IMR-90 (cell line): ENCODE results near the gene TFE3. TPM values are rescaled to one million over a fixed set of nuclear protein-coding genes. Genes with fewer than 3 reads are reported as not detected.

Experiments used
- ATAC-seq: fragments of 200-7000 bp; cut with Tn5 transposase; 2 replicates; pipeline ENCODE4 v1.9.1; 2020; ENCODE audit warnings: low read depth, mild to moderate bottlenecking, moderate library complexity
- BruUV-seq: library from RNA; stranded (reverse); fragments of 400-500 nt; replicated peaks from 2 replicates; lab custom pipeline; 2021; lab: Mats Ljungman, UMichigan
- CTCF ChIA-PET: fragments of 300-600 bp; formaldehyde crosslinking; extraction: SDS; loops from one replicate; lab custom pipeline; 2021; ENCODE audit warnings: antibody characterized with exemption; lab: Yijun Ruan, JAX
- POLR2A ChIA-PET: fragments of 300-600 bp; sonication (Branson Sonifier 250); formaldehyde crosslinking; loops from one replicate; lab custom pipeline; 2022; ENCODE audit warnings: antibody characterized with exemption; ENCODE audit not compliant: unreplicated experiment; lab: Charles Lee
- DNase-seq: peaks from one replicate; pipeline ENCODE4 v3.0.0; 2013
- H2AFZ ChIP-seq: replicated peaks from 2 replicates; pipeline ENCODE3; 2013; ENCODE audit warnings: low read length, mild to moderate bottlenecking; ENCODE audit not compliant: poor library complexity
- H2AK5ac ChIP-seq: 2 replicates; pipeline ENCODE4 v1.6.1; 2013; ENCODE audit warnings: low read depth, low read length, inconsistent platforms
- H2AK9ac ChIP-seq: replicated peaks from 2 replicates; pipeline ENCODE3; 2013; ENCODE audit warnings: mild to moderate bottlenecking, low read depth, low read length, moderate library complexity; ENCODE audit not compliant: poor library complexity
- H2BK120ac ChIP-seq: 2 replicates; pipeline ENCODE4 v1.6.1; 2013; ENCODE audit warnings: low read depth, low read length, inconsistent platforms
- H2BK15ac ChIP-seq: 3 replicates; pipeline ENCODE4 v1.6.1; 2013; ENCODE audit warnings: low read depth, low read length, inconsistent platforms
- H2BK20ac ChIP-seq: 2 replicates; pipeline ENCODE4 v1.6.1; 2013; ENCODE audit warnings: low read depth, mild to moderate bottlenecking, inconsistent platforms, low read length, moderate library complexity
- H2BK5ac ChIP-seq: 2 replicates; pipeline ENCODE4 v1.6.1; 2013; ENCODE audit warnings: mild to moderate bottlenecking, low read depth, low read length, inconsistent platforms; ENCODE audit not compliant: poor library complexity, severe bottlenecking
- H3K14ac ChIP-seq: replicated peaks from 2 replicates; pipeline ENCODE4 v1.6.1; 2013; ENCODE audit warnings: low read depth, low read length, inconsistent platforms
- H3K18ac ChIP-seq: 2 replicates; pipeline ENCODE4 v1.6.1; 2013; ENCODE audit warnings: low read depth, low read length, control low read depth
- H3K23ac ChIP-seq: 2 replicates; pipeline ENCODE4 v1.6.1; 2013; ENCODE audit warnings: low read depth, low read length, inconsistent platforms
- H3K27ac ChIP-seq: 2 replicates; pipeline ENCODE4 v1.5.1; 2013; ENCODE audit warnings: mild to moderate bottlenecking, control low read depth, low read length; ENCODE audit not compliant: insufficient read depth
- H3K27me3 ChIP-seq: 2 replicates; pipeline ENCODE4 v1.6.1; 2013; ENCODE audit warnings: low read length; ENCODE audit not compliant: control insufficient read depth, insufficient read depth
- H3K36me3 ChIP-seq: 2 replicates; pipeline ENCODE4 v1.6.1; 2013; ENCODE audit warnings: low read length, mixed read lengths; ENCODE audit not compliant: control insufficient read depth, insufficient read depth
- H3K4ac ChIP-seq: 2 replicates; pipeline ENCODE4 v1.6.1; 2013; ENCODE audit warnings: low read depth, low read length, inconsistent platforms
- H3K4me1 ChIP-seq: 2 replicates; pipeline ENCODE4 v1.6.1; 2013; ENCODE audit warnings: low read length, mixed read lengths; ENCODE audit not compliant: control insufficient read depth, insufficient read depth
- H3K4me2 ChIP-seq: 2 replicates; pipeline ENCODE4 v1.6.1; 2013; ENCODE audit warnings: low read depth, mild to moderate bottlenecking, control low read depth, low read length, moderate library complexity
- H3K4me3 ChIP-seq: 2 replicates; pipeline ENCODE4 v1.5.1; 2013; ENCODE audit warnings: low read depth, mild to moderate bottlenecking, control low read depth, low read length, moderate library complexity; ENCODE audit not compliant: insufficient read depth
- H3K56ac ChIP-seq: 2 replicates; pipeline ENCODE4 v1.6.1; 2013; ENCODE audit warnings: low read length, inconsistent platforms; ENCODE audit not compliant: insufficient read depth; ENCODE audit errors: extremely low read depth
- H3K79me1 ChIP-seq, 2 experiments: 2 replicates each; pipeline ENCODE4 v1.6.1; 2013; ENCODE audit warnings: low read length in 2 of 2, inconsistent platforms in 1 of 2, low read depth in 1 of 2
- H3K9ac ChIP-seq: 2 replicates; pipeline ENCODE4 v1.6.1; 2013; ENCODE audit warnings: low read depth, low read length, control low read depth
- H3K9me1 ChIP-seq: 2 replicates; pipeline ENCODE4 v1.6.1; 2013; ENCODE audit warnings: low read length, inconsistent platforms; ENCODE audit not compliant: insufficient read depth
- H3K9me3 ChIP-seq: 2 replicates; pipeline ENCODE4 v1.6.1; 2013; ENCODE audit warnings: low read length; ENCODE audit not compliant: control insufficient read depth, insufficient read depth
- H4K20me1 ChIP-seq: 2 replicates; pipeline ENCODE4 v1.6.1; 2013; ENCODE audit warnings: low read length, inconsistent platforms; ENCODE audit not compliant: insufficient read depth
- H4K5ac ChIP-seq: 2 replicates; pipeline ENCODE4 v1.6.1; 2013; ENCODE audit warnings: mild to moderate bottlenecking, low read depth, low read length, control low read depth
- H4K8ac ChIP-seq, 2 experiments: 2 replicates each; pipeline ENCODE4 v1.6.1; 2013; ENCODE audit warnings: low read depth in 2 of 2, low read length in 2 of 2, control low read depth in 1 of 2, inconsistent platforms in 1 of 2
- H4K91ac ChIP-seq: 2 replicates; pipeline ENCODE4 v1.6.1; 2013; ENCODE audit warnings: low read depth, low read length, inconsistent platforms; ENCODE audit not compliant: insufficient read depth
- CEBPB ChIP-seq: IDR thresholded peaks from 2 replicates; pipeline ENCODE4 v1.6.1; 2012; ENCODE audit warnings: low read depth, low read length, improper control_type of control experiment
- CHD1 ChIP-seq: IDR thresholded peaks from 2 replicates; pipeline ENCODE4 v1.6.1; 2012; ENCODE audit warnings: low read depth, low read length, improper control_type of control experiment
- CTCF ChIP-seq: conservative IDR thresholded peaks from 2 replicates; pipeline ENCODE4 v1.5.1; 2012; ENCODE audit warnings: mild to moderate bottlenecking, low read depth, low read length, improper control_type of control experiment
- FOS ChIP-seq: fragments of 150-350 bp; IDR thresholded peaks from 2 replicates; pipeline ENCODE4 v1.6.1; 2016; ENCODE audit warnings: low read depth, low read length
- MAFK ChIP-seq: IDR thresholded peaks from 2 replicates; pipeline ENCODE4 v1.6.1; 2012; ENCODE audit warnings: low read depth, low read length, improper control_type of control experiment
- SMC3 ChIP-seq: fragments of 150-350 bp; IDR thresholded peaks from 2 replicates; pipeline ENCODE4 v1.6.1; 2016; ENCODE audit warnings: low read depth, mild to moderate bottlenecking, antibody characterized with exemption, low read length, moderate library complexity
- WGBS, 2 experiments: methylation state at CpG; one replicate each; pipeline versions ENCODE4 v1.1.5 to v1.1.7; 2013; ENCODE audit warnings: missing lambda C conversion rate in 2 of 2; ENCODE audit not compliant: insufficient read length in 1 of 2; ENCODE audit errors: extremely low coverage in 2 of 2; 5-methylcytosine and 5-hydroxymethylcytosine counted together
- dilution Hi-C: fragments of 300-500 bp; cut with HindIII; formaldehyde crosslinking; loops from one replicate; pipeline ENCODE4 v1.14.3; 2018; ENCODE audit warnings: low sequenced_read_pairs; ENCODE audit not compliant: unreplicated experiment
- in situ Hi-C: fragments of 300-500 bp; cut with MboI; formaldehyde crosslinking; loops from 3 replicates; pipeline ENCODE4 v1.14.3; 2019; ENCODE audit warnings: low sequenced_read_pairs, inconsistent platforms, mixed read lengths
- intact Hi-C: fragments of 100-400 bp; cut with micrococcal nuclease; formaldehyde crosslinking; loops from 2 replicates; pipeline ENCODE4 v1.10.0; 2022
- polyA plus RNA-seq, 3 experiments: library from polyadenylated mRNA; depleted of rRNA; stranded (reverse); fragments of >200 nt; gene quantifications; 2 replicates each; pipeline ENCODE4 v1.2.3, GENCODE V29; 2012; ENCODE audit warnings: low replicate concordance in 1 of 3
- total RNA-seq: library from RNA; depleted of rRNA; stranded (reverse); fragments of >200 nt; gene quantifications from 2 replicates; pipeline ENCODE4 v1.2.3, GENCODE V29; 2012

The TFE3 gene
- total and polyA plus RNA-seq, 2 of the 4 experiments (the other 2 are of a cell fraction) = 24.4 to 40.5 TPM

- TF ChIP-seq SMC3 = no peak
- TF ChIP-seq CEBPB = peak; percentile 78
- no peak for TF ChIP-seq FOS
These were observed 40.8 kb downstream of the TFE3 start, which contains the start of gene GRIPAP1 (continued) for GRCh38 chrX:49002091-49002935.

GRCh38 chrX:49001521-49002090 is 41.6 kb downstream of the TFE3 start:
- Histone ChIP-seq H2AK5ac (peak overlapping the region; percentile 53), H3K56ac (peak overlapping the region; percentile 69), H2AFZ (peak overlapping the region; percentile 94), H4K91ac (peak overlapping the region; percentile 63; the same call in 1 of the 2 replicates), H3K27ac (peak overlapping the region; percentile 63), H3K79me1 (peaks cover 7 to 33% of the 10 kb centered on the region in 2 experiments), H4K5ac (peak overlapping the region; percentile 65), H2BK120ac (peak overlapping the region; percentile 35; the same call in 1 of the 2 replicates), H4K8ac (peak overlapping the region; percentile 74 to 76; a peak in 3 of 4 replicates), H3K4me1 (no peaks in the 10 kb centered on the region; the same call in 1 of the 2 replicates), H3K27me3 (no peaks in the 10 kb centered on the region), H2BK15ac (no peak overlapping the region), H3K14ac (peak overlapping the region; percentile 81), H2BK20ac (no peak overlapping the region), H3K9me1 (no peaks in the 10 kb centered on the region), H4K20me1 (no peaks in the 10 kb centered on the region), H3K36me3 (peaks cover 13% of the 10 kb centered on the region), H2BK5ac (peak overlapping the region; percentile 100), H3K9ac (peak overlapping the region; percentile 77), H3K18ac (peak overlapping the region; percentile 28; the same call in 1 of the 2 replicates), H2AK9ac (peak overlapping the region; percentile 47), H3K4ac (peak overlapping the region; percentile 75), H3K4me2 (peak overlapping the region; percentile 90), H3K9me3 (no peaks in the 10 kb centered on the region), H3K23ac (peak overlapping the region; percentile 77; the same call in 1 of the 2 replicates), H3K4me3 (peak overlapping the region; percentile 94)
- WGBS, 2 experiments = 28% methylated on average over 12 of the region's 17 CpGs; no CpG with 5 or more reads in 1 of the 2 experiments
- in situ Hi-C loops (no loop called here), intact Hi-C loops (loop anchor here (1.0 kb wide), 1 partner anchor 42 kb away; the partner anchor contains the start of gene TFE3), dilution Hi-C loops (no loop called here)
- ChIA-PET CTCF (no interaction called here), POLR2A (interaction anchor here (1.3 kb wide), 1 partner anchor 41 kb away, joined by 3 read pairs; no protein-coding TSS in a partner anchor)
- ATAC-seq (peak; percentile 44), DNase-seq (peak; percentile 36)
- BruUV-seq = no TSS peak
- TF ChIP-seq MAFK (no peak), FOS (no peak), CHD1 (no peak), CTCF (no peak)
